Fibroblast of skin of right quadriceps (primary cell): ENCODE data around the gene PSG1.

Experiments used
- DNase-seq: peaks from one replicate; pipeline ENCODE4 v3.0.0-alpha.2; 2013

PSG1 gene

DNA sequence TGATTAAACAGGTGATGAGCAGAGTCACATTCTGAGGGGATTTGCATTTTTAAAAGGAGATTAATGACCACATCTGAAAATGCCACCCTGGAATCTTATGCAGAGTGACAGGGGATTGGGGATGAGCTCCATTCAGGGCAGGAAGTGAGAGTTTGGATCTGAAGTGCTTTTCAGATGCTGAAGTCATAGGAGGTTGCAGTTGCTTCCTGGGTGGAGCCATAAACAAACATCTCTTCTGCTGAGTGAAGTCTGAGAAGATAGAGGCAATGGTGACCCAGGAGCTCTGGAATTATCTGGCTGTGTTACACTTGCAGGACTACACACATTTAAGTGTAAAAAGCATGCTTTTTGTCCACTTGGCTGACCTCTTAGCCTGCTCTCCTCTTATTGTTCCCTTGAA, 62.6 kb downstream of the PSG1 start:
- DNase-seq, result no peak
